Loucy (cell line): ENCODE measurements around the gene TIMMDC1.

Experiments used
- H2AFZ ChIP-seq: fragments of 200-600 bp; sonication (generic); 2 replicates; pipeline ENCODE4 v1.6.0; 2016; ENCODE audit warnings: antibody characterized with exemption, mild to moderate bottlenecking, low read length, moderate library complexity
- H3F3A ChIP-seq: fragments of 200-600 bp; 2 replicates; pipeline ENCODE4 v1.6.0; 2016; ENCODE audit warnings: antibody characterized with exemption, low read depth, mild to moderate bottlenecking
- H3K27me3 ChIP-seq: fragments of 200-600 bp; sonication (generic); 2 replicates; pipeline ENCODE4 v1.6.1; 2014; ENCODE audit warnings: low read length, mild to moderate bottlenecking; ENCODE audit not compliant: insufficient read depth, poor library complexity, severe bottlenecking
- H3K36me3 ChIP-seq: fragments of 200-600 bp; sonication (generic); 2 replicates; pipeline ENCODE4 v1.6.1; 2016; ENCODE audit warnings: low read length; ENCODE audit not compliant: insufficient read depth
- H3K4me1 ChIP-seq: fragments of 200-600 bp; sonication (generic); 2 replicates; pipeline ENCODE4 v1.5.1; 2014; ENCODE audit warnings: low read length, mild to moderate bottlenecking; ENCODE audit not compliant: insufficient read depth, poor library complexity, severe bottlenecking
- H3K4me2 ChIP-seq: fragments of 200-600 bp; sonication (generic); 2 replicates; pipeline ENCODE4 v1.6.0; 2014; ENCODE audit warnings: antibody characterized with exemption, low read length, low read depth, mild to moderate bottlenecking; ENCODE audit not compliant: poor library complexity, severe bottlenecking
- H3K4me3 ChIP-seq: fragments of 200-600 bp; sonication (generic); 2 replicates; pipeline ENCODE4 v1.5.1; 2014; ENCODE audit warnings: low read length, mild to moderate bottlenecking, mixed read lengths; ENCODE audit not compliant: poor library complexity, severe bottlenecking
- H3K79me2 ChIP-seq: fragments of 200-600 bp; sonication (generic); 2 replicates; pipeline ENCODE4 v1.6.1; 2014; ENCODE audit warnings: low read length; ENCODE audit not compliant: insufficient read depth
- H3K9ac ChIP-seq: fragments of 200-600 bp; sonication (generic); 2 replicates; pipeline ENCODE4 v1.6.0; 2014; ENCODE audit warnings: mild to moderate bottlenecking, low read depth, low read length, moderate library complexity; ENCODE audit not compliant: poor library complexity, severe bottlenecking
- H3K9me2 ChIP-seq: fragments of 200-600 bp; sonication (generic); replicated peaks from 2 replicates; pipeline ENCODE4 v1.6.1; 2016; ENCODE audit warnings: low read depth, low read length, mixed read lengths
- H3K9me3 ChIP-seq: fragments of 200-600 bp; sonication (generic); 2 replicates; pipeline ENCODE4 v1.6.1; 2014; ENCODE audit warnings: mild to moderate bottlenecking, antibody characterized with exemption, low read length, low read depth; ENCODE audit not compliant: insufficient read depth
- H4K20me1 ChIP-seq: fragments of 200-600 bp; sonication (generic); 2 replicates; pipeline ENCODE4 v1.6.0; 2014; ENCODE audit warnings: antibody characterized with exemption, low read length, mild to moderate bottlenecking; ENCODE audit not compliant: insufficient read depth, poor library complexity, severe bottlenecking
- EZH2phosphoT487 ChIP-seq: fragments of 200-600 bp; IDR thresholded peaks from 2 replicates; pipeline ENCODE4 v1.6.1; 2018; ENCODE audit warnings: antibody characterized with exemption, mild to moderate bottlenecking, moderate library complexity, borderline replicate concordance
- TF ChIP-seq, protein P1 (sequence below): fragments of 200-600 bp; sonication (generic); conservative IDR thresholded peaks from 2 replicates; pipeline ENCODE4 v1.5.1; 2014; ENCODE audit warnings: mild to moderate bottlenecking, antibody characterized with exemption, low read length

Gene TIMMDC1

DNA sequence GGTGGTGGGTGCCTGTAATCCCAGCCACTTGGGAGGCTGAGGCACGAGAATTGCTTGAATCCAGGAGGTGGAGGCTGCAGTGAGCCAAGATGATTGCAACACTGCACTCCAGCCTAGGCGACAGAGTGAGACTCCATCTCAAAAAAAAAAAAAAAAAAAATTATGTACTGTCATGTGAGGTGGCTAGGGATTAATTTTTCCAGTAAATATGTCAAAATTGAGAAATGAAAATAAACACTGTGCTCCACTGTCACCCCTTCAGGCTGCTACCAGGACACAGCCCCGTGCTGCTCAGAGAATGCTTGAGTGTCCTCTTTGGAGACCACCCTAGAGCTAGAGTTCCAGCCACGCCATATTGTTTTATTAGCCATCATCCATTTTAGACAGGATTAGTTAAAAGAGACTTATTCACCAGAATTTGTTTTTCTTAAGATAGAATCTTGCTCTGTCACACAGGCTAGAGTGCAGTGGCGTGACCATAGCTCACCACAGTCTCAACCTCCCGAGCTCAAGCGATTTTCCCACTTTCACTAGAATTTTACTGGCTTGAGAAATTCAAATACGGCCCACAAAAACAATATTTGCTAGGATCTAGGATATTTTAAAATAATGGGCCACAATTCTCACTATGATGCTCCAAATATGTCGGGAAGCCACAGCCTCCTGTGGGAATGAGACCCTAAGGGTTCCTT is 60.4 kb downstream of the TIMMDC1 start:
- no peaks in the 10 kb centered on the region for H3K36me3 ChIP-seq
- no peaks in the 10 kb centered on the region for H3K9me2 ChIP-seq
- TF ChIP-seq EZH2phosphoT487, result no peak
- TF ChIP-seq, protein P1, sequence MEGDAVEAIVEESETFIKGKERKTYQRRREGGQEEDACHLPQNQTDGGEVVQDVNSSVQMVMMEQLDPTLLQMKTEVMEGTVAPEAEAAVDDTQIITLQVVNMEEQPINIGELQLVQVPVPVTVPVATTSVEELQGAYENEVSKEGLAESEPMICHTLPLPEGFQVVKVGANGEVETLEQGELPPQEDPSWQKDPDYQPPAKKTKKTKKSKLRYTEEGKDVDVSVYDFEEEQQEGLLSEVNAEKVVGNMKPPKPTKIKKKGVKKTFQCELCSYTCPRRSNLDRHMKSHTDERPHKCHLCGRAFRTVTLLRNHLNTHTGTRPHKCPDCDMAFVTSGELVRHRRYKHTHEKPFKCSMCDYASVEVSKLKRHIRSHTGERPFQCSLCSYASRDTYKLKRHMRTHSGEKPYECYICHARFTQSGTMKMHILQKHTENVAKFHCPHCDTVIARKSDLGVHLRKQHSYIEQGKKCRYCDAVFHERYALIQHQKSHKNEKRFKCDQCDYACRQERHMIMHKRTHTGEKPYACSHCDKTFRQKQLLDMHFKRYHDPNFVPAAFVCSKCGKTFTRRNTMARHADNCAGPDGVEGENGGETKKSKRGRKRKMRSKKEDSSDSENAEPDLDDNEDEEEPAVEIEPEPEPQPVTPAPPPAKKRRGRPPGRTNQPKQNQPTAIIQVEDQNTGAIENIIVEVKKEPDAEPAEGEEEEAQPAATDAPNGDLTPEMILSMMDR, result no peak
- no peak overlapping the region for H3K4me3 ChIP-seq
- H3K79me2 ChIP-seq, result no peaks in the 10 kb centered on the region
- H3K9ac ChIP-seq, result no peak overlapping the region
- H3K4me1 ChIP-seq, result no peaks in the 10 kb centered on the region
- H3F3A ChIP-seq, result no peaks in the 10 kb centered on the region
- H2AFZ ChIP-seq, result 0 out of 2 replicates have a peak overlapping the region, but pooled peaks have one; percentile 44
- no peaks in the 10 kb centered on the region for H4K20me1 ChIP-seq
- H3K4me2 ChIP-seq, result no peak overlapping the region
- no peaks in the 10 kb centered on the region for H3K27me3 ChIP-seq
- no peaks in the 10 kb centered on the region for H3K9me3 ChIP-seq

DNA sequence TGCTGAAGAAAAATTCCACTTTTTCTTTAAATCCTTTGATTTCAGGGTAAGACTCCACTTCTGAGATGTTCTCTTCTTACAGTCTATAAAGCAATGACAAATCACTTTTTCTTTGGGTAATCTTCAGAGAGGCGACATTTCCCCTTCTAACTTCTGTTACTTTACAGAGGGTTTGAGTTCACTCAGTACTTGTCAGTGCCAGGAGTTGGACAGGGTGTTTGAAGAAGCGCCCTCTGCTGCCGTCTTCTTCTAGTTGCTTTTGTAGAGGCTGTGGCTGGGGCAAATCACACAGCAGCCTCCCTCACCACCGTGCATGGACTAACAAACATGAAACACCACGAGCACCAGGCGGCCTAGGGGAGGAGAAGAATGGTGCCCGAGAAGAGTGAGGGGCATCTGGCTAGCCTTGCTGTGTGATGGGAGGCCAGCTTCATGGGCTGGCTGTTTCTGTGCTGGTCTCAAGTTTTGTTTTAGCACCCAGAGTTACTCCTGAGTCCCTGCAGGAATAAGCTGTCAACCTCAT is 61.2 kb downstream of the TIMMDC1 start, which contains the start of gene CD80:
Gene CD80 (minus strand): TSS at position 174 of the 523 bp plus-strand sequence. CDS start 1,886 bp downstream, outside the sequence.
- Histone ChIP-seq H3K4me3 (peak within 1 kb of the TSS; percentile 19), H3K9me2 (no peaks in the 10 kb centered on the region), H3F3A (no peaks in the 10 kb centered on the region), H4K20me1 (no peaks in the 10 kb centered on the region), H3K4me2 (peak within 1 kb of the TSS; percentile 40), H3K36me3 (no peaks in the 10 kb centered on the region), H3K9ac (no peak within 1 kb of the TSS), H3K79me2 (no peaks in the 10 kb centered on the region), H3K4me1 (no peaks in the 10 kb centered on the region), H2AFZ (peak within 1 kb of the TSS; percentile 87), H3K27me3 (no peaks in the 10 kb centered on the region), H3K9me3 (no peaks in the 10 kb centered on the region)
- TF ChIP-seq EZH2phosphoT487, result no peak
- TF ChIP-seq, protein P1, result peak; percentile 61

DNA sequence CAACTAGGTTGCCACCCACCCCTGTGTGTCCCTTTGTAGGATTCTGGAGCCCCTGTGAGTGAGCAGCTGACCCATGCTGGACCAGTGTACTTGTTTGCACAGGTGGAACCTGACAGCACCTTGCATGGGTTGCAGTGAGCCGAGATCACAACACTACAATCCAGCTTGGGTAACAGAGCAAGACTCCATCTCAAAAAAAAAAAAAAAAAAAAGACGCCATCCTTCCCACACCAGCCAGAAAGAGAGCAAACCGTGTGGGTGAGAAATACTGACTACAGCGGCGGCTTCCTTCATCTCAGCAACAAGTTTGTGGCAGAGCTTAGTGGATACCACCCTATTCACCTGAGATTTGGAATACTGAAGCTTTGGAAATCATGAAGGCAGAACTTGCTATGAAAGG is 61.8 kb downstream of the TIMMDC1 start:
- Histone ChIP-seq H3K4me3 (no peak overlapping the region), H3K4me2 (peak overlapping the region; percentile 40), H3K9ac (no peak overlapping the region), H3K9me3 (no peaks in the 10 kb centered on the region), H3K79me2 (no peaks in the 10 kb centered on the region), H3K9me2 (no peaks in the 10 kb centered on the region), H3K4me1 (no peaks in the 10 kb centered on the region), H3K27me3 (no peaks in the 10 kb centered on the region), H3K36me3 (no peaks in the 10 kb centered on the region), H3F3A (no peaks in the 10 kb centered on the region), H2AFZ (peak overlapping the region; percentile 87), H4K20me1 (no peaks in the 10 kb centered on the region)
- TF ChIP-seq EZH2phosphoT487, result no peak
- TF ChIP-seq, protein P1, result no peak
